Renal cortical epithelial cell (primary cell): ENCODE results near the gene NPBWR2. TPM values are rescaled to one million over a fixed set of nuclear protein-coding genes. Genes with fewer than 3 reads are reported as not detected.
A peak's percentile ranks its signal among the peaks of the same experiment; 100 is the strongest.

Source experiments
- DNase-seq: peaks from one replicate; pipeline ENCODE4 v3.0.0-alpha.2; 2011; ENCODE audit warnings: low read depth
- total RNA-seq: library from RNA; depleted of rRNA; stranded (reverse); fragments of >200 nt; gene quantifications from 2 replicates; pipeline ENCODE4 v1.2.3, GENCODE V29; 2014

Gene NPBWR2
- total RNA-seq, 1 donor from 2014 or later: not detected

DNA sequence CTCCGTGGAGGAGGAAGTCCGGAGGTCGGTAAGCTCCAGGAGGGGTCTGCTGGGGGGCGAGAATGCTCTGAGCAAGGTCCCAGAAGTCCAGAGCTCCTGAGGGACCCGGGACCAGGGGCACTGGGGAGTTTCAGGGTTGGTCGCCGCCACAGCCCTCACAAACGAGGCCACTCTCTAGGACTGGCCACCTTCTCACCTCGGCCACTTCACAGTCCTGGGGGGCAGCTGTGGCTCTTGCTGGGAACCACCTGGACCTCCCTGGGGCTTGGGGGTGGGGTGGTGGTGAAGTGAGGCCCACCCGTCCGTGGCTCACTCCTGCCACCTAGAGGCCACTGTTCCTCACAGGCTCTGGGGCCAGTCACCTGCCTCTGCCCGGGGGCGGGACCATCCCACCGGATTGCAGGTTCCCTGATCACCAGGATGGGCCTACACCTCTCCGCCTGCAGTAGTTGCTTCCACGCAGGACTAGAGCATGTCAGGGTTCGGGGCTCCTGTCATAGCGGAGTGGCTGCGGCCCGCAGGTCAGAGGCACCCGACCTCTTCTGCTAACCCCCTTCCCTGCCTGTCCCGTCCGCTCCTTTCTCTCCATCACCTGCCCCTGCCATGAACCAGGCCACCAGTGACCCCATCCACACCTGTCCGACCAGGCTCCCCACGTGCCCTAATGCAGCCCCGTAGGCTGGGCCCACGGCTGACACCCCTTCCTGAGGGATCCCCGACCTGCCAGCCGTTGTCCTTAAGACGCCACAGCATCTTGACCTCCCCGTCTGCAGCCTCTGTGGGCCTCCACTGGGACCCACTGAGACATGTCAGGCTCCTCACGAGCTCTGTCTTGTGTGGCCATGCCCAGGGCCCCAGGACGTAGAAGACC is 49.5 kb downstream of the NPBWR2 start:
- peak; percentile 25 for DNase-seq

DNA sequence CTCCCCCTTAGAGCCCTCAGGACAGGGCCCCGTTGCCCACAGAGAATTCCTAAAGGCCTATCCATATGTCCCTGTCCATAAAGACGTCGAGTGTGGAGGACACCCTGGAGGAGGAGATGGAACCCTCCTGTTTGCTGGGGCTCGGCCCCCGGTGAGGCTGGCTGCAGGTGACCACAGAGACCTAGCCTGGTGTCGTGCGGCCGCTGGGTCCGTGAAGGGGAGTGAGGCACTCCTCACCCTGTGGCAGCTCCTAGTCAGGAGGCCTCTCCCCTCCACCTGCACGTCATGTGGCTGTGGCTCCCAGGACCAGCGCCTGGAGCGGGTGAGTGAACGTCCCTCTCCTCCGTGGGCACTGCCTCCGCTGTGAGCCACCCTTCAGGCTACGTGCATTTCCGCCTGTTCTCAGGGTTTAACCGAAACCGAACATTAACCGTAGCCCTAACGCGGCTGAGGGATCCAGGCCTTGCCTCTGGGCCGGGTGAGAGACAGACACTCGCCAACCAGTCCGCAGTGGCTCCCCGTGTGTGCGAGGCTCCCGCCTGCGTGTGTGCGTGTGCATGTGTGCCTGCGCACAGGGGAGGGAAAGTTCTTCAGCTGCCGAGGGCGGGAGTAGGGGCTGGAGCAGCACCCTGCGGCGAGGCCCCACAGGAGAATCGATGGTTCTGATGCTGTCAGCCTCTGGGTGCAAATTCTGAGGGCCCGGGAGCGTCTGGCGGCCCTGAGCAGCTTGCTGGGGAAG is 50.3 kb downstream of the NPBWR2 start:
- DNase-seq: no peak

DNA sequence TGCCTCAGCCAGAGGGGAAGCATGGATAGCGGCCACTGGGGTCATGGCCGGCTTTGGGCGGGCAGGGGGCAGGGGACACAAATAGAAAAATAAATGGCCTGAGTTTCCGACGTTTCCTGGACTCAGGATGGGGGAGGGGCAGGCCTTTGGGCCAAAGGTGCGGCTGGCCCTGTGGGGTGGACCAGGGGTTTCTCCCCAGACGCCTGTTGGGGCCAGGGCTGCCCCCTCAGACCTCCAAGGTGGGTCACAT is 50.8 kb downstream of the NPBWR2 start:
- no peak for DNase-seq

DNA sequence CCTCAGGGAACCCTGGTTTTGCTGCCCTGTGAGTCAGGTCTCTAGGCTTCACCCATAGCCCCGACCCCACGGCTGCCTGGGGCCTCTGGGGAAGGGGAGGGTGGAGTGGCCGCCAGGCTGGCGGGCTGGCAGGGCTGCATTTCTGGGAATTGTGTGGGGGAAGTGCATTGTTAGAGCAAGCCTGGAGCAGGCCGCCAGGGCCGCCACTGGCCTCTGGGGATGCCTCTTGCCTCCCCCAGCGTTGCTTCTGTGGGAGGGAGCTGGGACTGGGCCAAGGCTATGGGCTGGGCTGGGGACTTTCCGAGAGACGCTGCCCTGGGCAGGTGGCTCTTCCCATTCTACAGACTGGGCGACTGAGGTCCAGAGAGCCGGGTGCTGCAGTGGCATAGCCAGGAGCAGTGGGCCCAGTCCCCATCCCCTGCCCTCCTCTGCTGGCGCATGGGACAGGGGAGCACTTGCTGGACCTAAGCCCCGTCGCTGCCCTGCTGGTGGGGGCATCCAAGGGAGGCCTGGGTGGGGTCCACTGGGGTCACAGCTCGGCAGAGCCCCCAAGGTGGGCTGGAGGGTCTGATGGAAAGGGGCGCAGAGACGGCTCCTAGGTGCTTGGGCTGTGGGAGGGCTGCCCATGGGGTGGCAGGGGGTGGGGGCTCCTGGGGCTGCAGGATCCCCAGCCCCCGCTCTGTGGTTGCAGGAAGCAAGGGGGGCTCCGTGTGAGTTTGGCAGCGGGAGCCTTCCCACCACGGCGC is 51.3 kb downstream of the NPBWR2 start:
- peak; percentile 51 for DNase-seq

DNA sequence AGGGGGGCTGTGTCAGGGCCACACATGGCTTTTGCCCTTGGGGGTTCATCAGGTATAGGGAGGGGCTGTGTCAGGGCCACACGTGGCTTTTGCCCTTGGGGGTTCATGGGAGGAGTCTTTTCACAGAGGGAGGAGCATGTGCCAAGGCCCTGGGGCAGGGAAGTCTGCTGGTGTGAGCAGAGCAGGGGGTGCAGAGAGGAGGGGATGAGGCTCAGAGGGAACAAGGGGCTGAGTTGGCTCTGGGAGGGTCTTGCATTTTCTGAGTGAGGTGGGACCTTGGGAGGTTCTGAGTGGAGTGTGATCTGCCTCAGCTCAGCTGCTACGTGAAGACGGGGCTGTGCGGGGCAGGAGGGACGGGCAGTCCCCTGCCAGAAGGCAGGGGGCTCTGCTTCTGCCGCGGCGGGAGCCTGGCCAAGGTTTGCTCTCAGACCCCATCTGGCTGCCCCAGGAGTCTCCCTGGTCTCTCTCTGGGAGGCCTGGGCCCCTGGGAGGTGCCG is 51.9 kb downstream of the NPBWR2 start:
- DNase-seq: no peak

DNA sequence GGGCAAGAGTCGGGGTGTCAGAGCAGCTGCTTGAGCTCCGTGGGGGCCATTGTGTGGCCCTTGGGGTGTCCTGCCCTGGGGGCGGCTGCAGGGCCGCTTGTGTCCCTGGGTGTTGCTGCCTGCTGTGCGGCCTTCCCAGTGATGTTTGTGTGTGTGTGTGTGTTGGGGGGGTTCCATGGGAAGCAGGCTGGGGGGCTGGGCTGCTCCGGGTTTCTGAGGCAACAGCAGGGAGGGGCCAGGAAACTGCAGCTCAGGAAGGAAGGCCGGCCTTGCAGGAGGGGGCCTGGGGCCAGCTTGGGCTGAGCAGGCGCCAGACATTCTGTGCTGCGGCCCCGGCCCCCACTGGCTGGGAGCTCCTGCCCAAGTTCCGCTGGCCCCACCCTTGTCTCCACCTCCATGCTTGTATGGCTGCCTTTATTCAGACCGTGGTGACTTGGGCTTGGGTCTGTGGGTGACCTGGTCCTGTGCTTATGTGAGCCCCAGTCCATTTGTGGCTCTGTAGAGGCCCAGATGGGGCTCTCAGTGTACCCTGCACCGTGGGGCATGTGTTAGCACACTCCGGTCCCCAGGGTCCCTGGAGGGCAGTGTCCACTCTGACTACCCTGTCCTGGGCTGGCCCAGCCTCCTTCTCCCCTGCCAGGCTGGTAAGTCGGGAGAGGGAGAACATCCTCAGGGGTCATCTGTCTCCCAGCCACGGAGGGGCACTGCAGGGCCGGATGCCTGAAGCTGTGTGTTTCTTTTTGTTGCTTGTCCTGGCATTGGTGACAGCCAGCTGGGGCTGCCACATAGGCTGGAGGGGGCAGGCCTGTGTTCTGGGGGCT is 53.3 kb downstream of the NPBWR2 start:
- DNase-seq: no peak

Other genes with a start within 250 kb of the NPBWR2 start
- gene ABHD16B, start 246.1 kb downstream of the NPBWR2 start, total RNA-seq: not detected in 2 replicates
- gene TPD52L2, start 242.3 kb downstream of the NPBWR2 start, total RNA-seq: 154 and 158 TPM in 2 replicates
- 82.6 and 91.0 TPM in 2 replicates for gene DNAJC5, start 212.4 kb downstream of the NPBWR2 start, total RNA-seq
- gene UCKL1, start 151.1 kb downstream of the NPBWR2 start, total RNA-seq: 20.3 and 27.8 TPM in 2 replicates
- 5.0 and 13.0 TPM in 2 replicates for gene ZNF512B, start 137.6 kb downstream of the NPBWR2 start, total RNA-seq
- 1.4 and 5.4 TPM in 2 replicates for gene SAMD10, start 127.9 kb downstream of the NPBWR2 start, total RNA-seq
- 66.0 and 94.5 TPM in 2 replicates for gene PRPF6, start 126.4 kb downstream of the NPBWR2 start, total RNA-seq
- gene C20orf204, start 71.4 kb downstream of the NPBWR2 start, total RNA-seq: 0.45 TPM in 1 of 2 replicates, not detected in the other
- gene SOX18, start 57.9 kb downstream of the NPBWR2 start, total RNA-seq: 0.05 and 0.17 TPM in 2 replicates
- 15.3 and 21.8 TPM in 2 replicates for gene TCEA2, start 44.4 kb downstream of the NPBWR2 start, total RNA-seq
- 10.5 and 12.2 TPM in 2 replicates for gene RGS19, start 28.0 kb downstream of the NPBWR2 start, total RNA-seq
- 0.52 and 1.5 TPM in 2 replicates for gene OPRL1, start 27.5 kb downstream of the NPBWR2 start, total RNA-seq
- gene LKAAEAR1, start 23.2 kb downstream of the NPBWR2 start, total RNA-seq: not detected in 2 replicates
- under 0.01 and 0.17 TPM in 2 replicates for gene MYT1, start 56.9 kb upstream of the NPBWR2 start, total RNA-seq
- 29.3 and 53.7 TPM in 2 replicates for gene PCMTD2, start 148.2 kb upstream of the NPBWR2 start, total RNA-seq